WTC11 (cell line): Measurements from ENCODE around the gene CCSER1. TPM values are rescaled to one million over a fixed set of nuclear protein-coding genes. Genes with fewer than 3 reads are reported as not detected.

Experiments used
- ATAC-seq: fragments of 200-7000 bp; cut with Tn5 transposase; 2 replicates; pipeline ENCODE4 v1.10.0; 2021; ENCODE audit warnings: mild to moderate bottlenecking, moderate library complexity
- CTCF ChIA-PET: fragments of 300-600 bp; sonication (Branson Sonifier 250); formaldehyde crosslinking; loops from one replicate; lab custom pipeline; 2021; ENCODE audit warnings: antibody characterized with exemption; lab: Charles Lee
- POLR2A ChIA-PET: fragments of 350-600 bp; sonication (Branson Sonifier 250); formaldehyde crosslinking; loops from one replicate; lab custom pipeline; 2021; ENCODE audit warnings: antibody characterized with exemption; lab: Charles Lee
- DNase-seq: peaks from one replicate; pipeline ENCODE4 v3.0.0; 2021; ENCODE audit warnings: low spot score
- H3K27ac Mint-ChIP-seq: 2 replicates; pipeline ENCODE4 v1.8.0; 2021; ENCODE audit warnings: mixed read lengths
- H3K27me3 Mint-ChIP-seq: 2 replicates; pipeline ENCODE4 v1.8.0; 2021; ENCODE audit warnings: low read depth, mild to moderate bottlenecking, moderate library complexity, mixed read lengths
- H3K36me3 Mint-ChIP-seq: 2 replicates; pipeline ENCODE4 v1.8.0; 2021; ENCODE audit warnings: mixed read lengths
- H3K4me1 Mint-ChIP-seq: 2 replicates; pipeline ENCODE4 v1.8.0; 2022; ENCODE audit warnings: mixed read lengths
- H3K4me3 Mint-ChIP-seq: 2 replicates; pipeline ENCODE4 v1.8.0; 2021; ENCODE audit warnings: mild to moderate bottlenecking, moderate library complexity, mixed read lengths
- H3K9me3 Mint-ChIP-seq: 2 replicates; pipeline ENCODE4 v1.8.0; 2021; ENCODE audit warnings: mixed read lengths
- ARID4B ChIP-seq: sonication (generic); formaldehyde crosslinking; IDR thresholded peaks from 2 replicates; pipeline ENCODE4 v1.8.0; 2023; ENCODE audit warnings: missing genetic modification reagents, mild to moderate bottlenecking, borderline replicate concordance
- ATF1 ChIP-seq: sonication (generic); formaldehyde crosslinking; IDR thresholded peaks from 2 replicates; pipeline ENCODE4 v1.8.1; 2023; ENCODE audit warnings: mild to moderate bottlenecking, moderate library complexity, missing genetic modification reagents
- CBFB ChIP-seq: sonication (generic); formaldehyde crosslinking; IDR thresholded peaks from 2 replicates; pipeline ENCODE4 v1.8.1; 2022; ENCODE audit warnings: mild to moderate bottlenecking, low read depth, missing genetic modification reagents
- CREB1 ChIP-seq: sonication (generic); formaldehyde crosslinking; IDR thresholded peaks from 2 replicates; pipeline ENCODE4 v1.8.0; 2023; ENCODE audit warnings: mild to moderate bottlenecking, missing genetic modification reagents
- CREM ChIP-seq: sonication (generic); formaldehyde crosslinking; IDR thresholded peaks from 2 replicates; pipeline ENCODE4 v1.8.1; 2022; ENCODE audit warnings: mild to moderate bottlenecking, missing genetic modification reagents, moderate library complexity
- E2F4 ChIP-seq: sonication (generic); formaldehyde crosslinking; IDR thresholded peaks from 2 replicates; pipeline ENCODE4 v1.8.1; 2022; ENCODE audit warnings: low read depth, mild to moderate bottlenecking, moderate library complexity, missing genetic modification reagents, borderline replicate concordance
- ELF4 ChIP-seq: sonication (generic); formaldehyde crosslinking; IDR thresholded peaks from 2 replicates; pipeline ENCODE4 v1.8.1; 2022; ENCODE audit warnings: low read depth, mild to moderate bottlenecking, moderate library complexity, missing genetic modification reagents
- ERG ChIP-seq: fragments of 250-450 bp; sonication (Bioruptor Pico); IDR thresholded peaks from 2 replicates; pipeline ENCODE4 v1.8.0; 2021; ENCODE audit warnings: mild to moderate bottlenecking
- ESRRA ChIP-seq: sonication (generic); formaldehyde crosslinking; IDR thresholded peaks from 2 replicates; pipeline ENCODE4 v1.8.1; 2022; ENCODE audit warnings: mild to moderate bottlenecking, missing genetic modification reagents, borderline replicate concordance
- FOXP1 ChIP-seq: sonication (generic); formaldehyde crosslinking; IDR thresholded peaks from 2 replicates; pipeline ENCODE4 v1.8.0; 2022; ENCODE audit warnings: missing genetic modification reagents, mild to moderate bottlenecking, moderate library complexity, borderline replicate concordance
- FOXP4 ChIP-seq: sonication (generic); formaldehyde crosslinking; IDR thresholded peaks from 2 replicates; pipeline ENCODE4 v1.8.0; 2022; ENCODE audit warnings: mild to moderate bottlenecking, missing genetic modification reagents
- GRHL2 ChIP-seq: fragments of 250-450 bp; sonication (Bioruptor Pico); IDR thresholded peaks from 2 replicates; pipeline ENCODE4 v1.8.0; 2022; ENCODE audit warnings: mild to moderate bottlenecking, moderate library complexity; ENCODE audit not compliant: insufficient replicate concordance, severe bottlenecking
- IRF2 ChIP-seq: sonication (generic); formaldehyde crosslinking; IDR thresholded peaks from 2 replicates; pipeline ENCODE4 v1.8.0; 2022; ENCODE audit warnings: low read depth, missing genetic modification reagents, borderline replicate concordance
- JUN ChIP-seq: sonication (generic); formaldehyde crosslinking; IDR thresholded peaks from 2 replicates; pipeline ENCODE4 v1.8.0; 2023; ENCODE audit warnings: mild to moderate bottlenecking, missing genetic modification reagents
- MXD4 ChIP-seq: fragments of 250-450 bp; sonication (Bioruptor Pico); IDR thresholded peaks from 2 replicates; pipeline ENCODE4 v1.8.0; 2021; ENCODE audit warnings: mild to moderate bottlenecking, moderate library complexity, borderline replicate concordance
- NFYB ChIP-seq: sonication (generic); formaldehyde crosslinking; conservative IDR thresholded peaks from 2 replicates; pipeline ENCODE4 v1.8.0; 2022; ENCODE audit warnings: low read depth, missing genetic modification reagents
- NR1H2 ChIP-seq: sonication (generic); formaldehyde crosslinking; IDR thresholded peaks from 2 replicates; pipeline ENCODE4 v1.9.0; 2021; ENCODE audit warnings: mild to moderate bottlenecking, moderate library complexity, missing genetic modification reagents
- SMAD3 ChIP-seq: sonication (generic); formaldehyde crosslinking; IDR thresholded peaks from 2 replicates; pipeline ENCODE4 v1.8.0; 2022; ENCODE audit warnings: missing genetic modification reagents, mild to moderate bottlenecking, borderline replicate concordance
- SOX15 ChIP-seq: fragments of 250-450 bp; sonication (Bioruptor Pico); IDR thresholded peaks from 2 replicates; pipeline ENCODE4 v1.9.0; 2021; ENCODE audit warnings: mild to moderate bottlenecking
- TP53 ChIP-seq: sonication (generic); formaldehyde crosslinking; IDR thresholded peaks from 2 replicates; pipeline ENCODE4 v1.8.1; 2023; ENCODE audit warnings: mild to moderate bottlenecking, missing genetic modification reagents
- USF2 ChIP-seq: sonication (generic); formaldehyde crosslinking; IDR thresholded peaks from 2 replicates; pipeline ENCODE4 v1.8.1; 2023; ENCODE audit warnings: mild to moderate bottlenecking, missing genetic modification reagents, moderate library complexity
- ZBTB21 ChIP-seq: sonication (generic); formaldehyde crosslinking; IDR thresholded peaks from 2 replicates; pipeline ENCODE4 v1.8.1; 2023; ENCODE audit warnings: mild to moderate bottlenecking, missing genetic modification reagents, borderline replicate concordance
- ZNF138 ChIP-seq: sonication (generic); formaldehyde crosslinking; conservative IDR thresholded peaks from 2 replicates; pipeline ENCODE4 v1.8.1; 2022; ENCODE audit warnings: mild to moderate bottlenecking, moderate library complexity, missing genetic modification reagents
- ZNF219 ChIP-seq: sonication (generic); formaldehyde crosslinking; IDR thresholded peaks from 2 replicates; pipeline ENCODE4 v1.8.0; 2023; ENCODE audit warnings: missing genetic modification reagents, mild to moderate bottlenecking, borderline replicate concordance
- ZNF317 ChIP-seq: sonication (generic); formaldehyde crosslinking; IDR thresholded peaks from 2 replicates; pipeline ENCODE4 v1.8.1; 2023; ENCODE audit warnings: low read depth, mild to moderate bottlenecking, moderate library complexity, missing genetic modification reagents, borderline replicate concordance
- ZNF396 ChIP-seq: fragments of 250-450 bp; sonication (Bioruptor Pico); IDR thresholded peaks from 2 replicates; pipeline ENCODE4 v1.8.0; 2021; ENCODE audit warnings: mild to moderate bottlenecking, moderate library complexity, borderline replicate concordance
- total RNA-seq: library from RNA; stranded (reverse); gene quantifications from 3 replicates; pipeline ENCODE4 v1.2.3, GENCODE V29; 2021

The CCSER1 gene
- total RNA-seq, 1 experiment from 2014 or later: 0.87 TPM

- Mint-ChIP-seq H3K27ac (no peak overlapping the region), H3K4me1 (peaks cover 10% of the 10 kb centered on the region), H3K36me3 (peaks cover 16% of the 10 kb centered on the region), H3K9me3 (peaks cover 14% of the 10 kb centered on the region), H3K4me3 (no peak overlapping the region), H3K27me3 (no peaks in the 10 kb centered on the region)
- CTCF ChIA-PET: interaction anchor here (1.3 kb wide), 1 partner anchor 698 kb away, joined by 5 read pairs; no protein-coding TSS in a partner anchor
- no peak for DNase-seq
- no peak for TF ChIP-seq ARID4B
- TF ChIP-seq ZNF396: no peak
- no peak for TF ChIP-seq ZNF317 (CRISPR knock-in tag)
- TF ChIP-seq ATF1 (CRISPR knock-in tag): no peak
- no peak for TF ChIP-seq ERG (CRISPR knock-in tag)
- TF ChIP-seq TP53 (CRISPR knock-in tag): no peak
- TF ChIP-seq ZNF219: no peak
- TF ChIP-seq GRHL2: no peak
- no peak for TF ChIP-seq CBFB (CRISPR knock-in tag)
- no peak for TF ChIP-seq ESRRA (CRISPR knock-in tag)
- no peak for TF ChIP-seq FOXP4 (CRISPR knock-in tag)
- TF ChIP-seq ZBTB21 (CRISPR knock-in tag): no peak
- TF ChIP-seq NFYB (CRISPR knock-in tag): no peak
- no peak for TF ChIP-seq SMAD3 (CRISPR knock-in tag)
- TF ChIP-seq CREB1 (CRISPR knock-in tag): no peak
- TF ChIP-seq CREM (CRISPR knock-in tag): no peak
- no peak for TF ChIP-seq USF2 (CRISPR knock-in tag)
- ATAC-seq: no peak
- POLR2A ChIA-PET: no interaction called here
Measured at GRCh38 chr4:91116861-91117260, 989.7 kb downstream of the CCSER1 start.

GRCh38 chr4:91118597-91118996 is 991.4 kb downstream of the CCSER1 start:
- H3K9me3 Mint-ChIP-seq: peaks cover 14% of the 10 kb centered on the region
- H3K36me3 Mint-ChIP-seq: peaks cover 16% of the 10 kb centered on the region
- POLR2A ChIA-PET: no interaction called here
- TF ChIP-seq ZNF396: no peak
- no peak for TF ChIP-seq E2F4 (CRISPR knock-in tag)
- TF ChIP-seq MXD4 (CRISPR knock-in tag): no peak
- TF ChIP-seq ELF4 (CRISPR knock-in tag): no peak
- TF ChIP-seq ZNF138: no peak
- TF ChIP-seq NR1H2 (CRISPR knock-in tag): no peak
- TF ChIP-seq IRF2 (CRISPR knock-in tag): no peak
- no peak for TF ChIP-seq SOX15 (CRISPR knock-in tag)
- no peak for TF ChIP-seq FOXP1 (CRISPR knock-in tag)
- no peak for TF ChIP-seq JUN
- TF ChIP-seq ZNF219: no peak

More at GRCh38 chr4:91118597-91118996, 991.4 kb downstream of the CCSER1 start:
- peaks cover 10% of the 10 kb centered on the region for H3K4me1 Mint-ChIP-seq
- H3K27ac Mint-ChIP-seq: no peak overlapping the region
- ATAC-seq (no peak), DNase-seq (no peak)
- H3K27me3 Mint-ChIP-seq: no peaks in the 10 kb centered on the region
- CTCF ChIA-PET: no interaction called here
- no peak overlapping the region for H3K4me3 Mint-ChIP-seq
